ENCODE measurements around the gene SPSB1.
"Not testable (repeated sequence)": the region's sequence is repeated elsewhere in the genome, so short reads cannot be mapped to it uniquely, and the experiment has no call there.

The SPSB1 gene

DNA sequence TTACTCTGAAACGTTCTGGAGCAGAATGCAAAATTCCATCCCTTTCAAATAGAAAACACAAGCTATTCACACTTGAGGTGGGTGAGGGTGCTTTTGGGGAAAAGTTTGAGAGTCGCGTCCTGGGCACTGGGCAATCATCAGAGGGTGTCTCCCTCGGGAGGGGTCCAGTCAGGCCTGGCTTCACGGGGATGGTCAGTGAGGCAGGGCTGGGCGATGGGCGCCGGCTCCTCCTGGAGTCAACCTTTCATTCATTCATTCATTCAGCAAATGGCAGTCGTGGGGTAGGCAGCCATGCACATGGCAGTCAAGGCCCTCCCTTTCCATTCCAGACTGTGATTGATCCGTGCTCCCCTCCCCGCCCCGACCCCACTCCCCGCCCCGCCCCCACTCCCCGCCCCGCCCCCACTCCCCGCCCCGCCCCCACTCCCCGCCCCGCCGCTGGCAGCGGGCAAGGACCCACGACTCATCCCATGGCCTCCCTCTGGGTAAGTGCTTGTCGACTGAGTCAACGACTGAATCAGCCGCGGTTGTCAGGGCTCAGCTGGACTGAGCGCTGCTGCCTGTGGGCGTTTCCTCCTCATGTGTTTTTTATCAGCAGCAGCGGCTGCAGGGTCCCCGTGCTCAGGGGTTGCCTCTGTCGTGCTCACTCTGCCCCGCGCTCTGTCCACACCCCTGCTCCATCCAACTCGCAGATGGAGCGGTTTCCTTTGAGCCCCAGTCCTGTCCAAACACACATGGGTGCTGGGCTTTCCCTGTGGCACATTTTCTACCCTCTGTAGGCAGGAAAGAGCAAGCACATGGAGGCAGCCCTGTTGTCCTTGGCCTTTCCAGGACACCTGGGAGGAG, 12.5 kb upstream of the SPSB1 start:
- peak; percentile 62 for DNase-seq

- DNase-seq: no peak
These were observed 11.4 kb upstream of the SPSB1 start for GRCh38 chr1:9281071-9281827.

DNA sequence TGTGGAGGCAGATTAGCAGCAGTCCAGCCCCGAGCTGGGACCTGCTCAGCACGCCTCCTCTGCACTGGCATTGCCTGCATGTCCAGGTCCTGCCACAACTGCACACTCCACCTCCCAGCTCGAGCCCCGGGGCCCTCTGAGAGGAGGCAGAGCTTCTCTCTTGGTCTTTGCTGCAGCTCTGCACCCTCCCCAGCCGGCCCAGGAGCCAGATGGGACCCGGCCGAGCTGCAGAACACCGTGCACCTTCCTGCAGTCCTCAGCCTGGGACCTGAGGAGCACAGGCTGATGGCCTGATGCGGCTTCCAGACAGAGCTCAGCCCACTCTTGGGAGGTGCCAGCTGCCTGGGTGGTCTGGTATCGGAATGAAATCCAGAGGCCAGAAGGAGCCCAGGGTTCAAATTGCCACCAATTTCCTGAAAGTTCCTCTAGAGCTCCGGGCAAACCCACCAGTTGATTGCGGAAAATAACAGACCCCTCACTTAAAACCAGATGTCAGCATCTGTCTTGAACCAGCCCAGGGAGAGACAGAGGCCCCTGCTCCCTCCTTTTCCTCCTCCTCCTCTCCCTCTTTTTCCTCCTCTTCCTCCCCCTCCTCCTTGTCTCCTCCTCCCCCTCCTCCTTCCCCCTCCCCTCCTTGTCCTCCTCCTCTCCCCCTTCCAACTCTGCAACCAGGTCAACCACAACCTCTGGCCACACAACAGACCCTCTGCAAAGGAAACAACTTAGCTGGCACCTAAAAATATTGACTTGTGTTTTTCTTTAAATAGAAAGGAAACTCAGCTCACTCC, 10.6 kb upstream of the SPSB1 start:
- no peak for DNase-seq

- DNase-seq: no peak
These were observed 10.1 kb upstream of the SPSB1 start for GRCh38 chr1:9282696-9282955.

- peak; percentile 37 for DNase-seq
These were observed 8.6 kb upstream of the SPSB1 start for GRCh38 chr1:9284061-9284460.

- no peak for DNase-seq
These were observed 6.1 kb upstream of the SPSB1 start for GRCh38 chr1:9286556-9286955.

- peak; percentile 91 for DNase-seq
These were observed 3.6 kb upstream of the SPSB1 start for GRCh38 chr1:9289090-9289534.

GRCh38 chr1:9289711-9290485, 2.8 kb upstream of the SPSB1 start:
- DNase-seq: peak; percentile 59

DNA sequence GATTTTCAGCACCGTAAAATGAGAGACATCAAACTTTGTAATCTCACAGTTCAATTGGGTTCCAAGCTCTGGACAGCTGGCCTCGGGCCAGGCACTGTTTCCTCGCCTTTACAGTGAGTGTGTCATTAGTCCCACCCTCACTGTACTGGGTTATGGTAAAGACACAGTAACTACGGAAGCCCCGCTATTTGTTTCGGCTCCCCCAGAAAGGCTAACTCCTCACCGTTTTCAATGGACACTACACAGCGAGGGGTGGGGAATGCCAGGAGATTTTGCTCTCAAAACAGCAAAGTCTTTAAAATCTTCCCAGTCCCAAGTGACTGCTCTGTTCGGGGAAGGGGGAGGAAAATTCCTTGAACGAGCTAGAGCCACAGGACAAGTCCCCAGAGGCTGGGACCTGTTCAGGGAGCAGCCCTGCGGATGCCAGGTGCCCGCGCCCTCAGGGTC, 757 bp upstream of the SPSB1 start:
- no peak for DNase-seq

- DNase-seq: no peak
These were observed 493 bp downstream of the SPSB1 start for GRCh38 chr1:9293241-9293532.

- DNase-seq: peak; percentile 61
These were observed 1.1 kb downstream of the SPSB1 start for GRCh38 chr1:9293533-9294404.

- peak; percentile 40 for DNase-seq
These were observed 1.7 kb downstream of the SPSB1 start for GRCh38 chr1:9294405-9294773.

DNA sequence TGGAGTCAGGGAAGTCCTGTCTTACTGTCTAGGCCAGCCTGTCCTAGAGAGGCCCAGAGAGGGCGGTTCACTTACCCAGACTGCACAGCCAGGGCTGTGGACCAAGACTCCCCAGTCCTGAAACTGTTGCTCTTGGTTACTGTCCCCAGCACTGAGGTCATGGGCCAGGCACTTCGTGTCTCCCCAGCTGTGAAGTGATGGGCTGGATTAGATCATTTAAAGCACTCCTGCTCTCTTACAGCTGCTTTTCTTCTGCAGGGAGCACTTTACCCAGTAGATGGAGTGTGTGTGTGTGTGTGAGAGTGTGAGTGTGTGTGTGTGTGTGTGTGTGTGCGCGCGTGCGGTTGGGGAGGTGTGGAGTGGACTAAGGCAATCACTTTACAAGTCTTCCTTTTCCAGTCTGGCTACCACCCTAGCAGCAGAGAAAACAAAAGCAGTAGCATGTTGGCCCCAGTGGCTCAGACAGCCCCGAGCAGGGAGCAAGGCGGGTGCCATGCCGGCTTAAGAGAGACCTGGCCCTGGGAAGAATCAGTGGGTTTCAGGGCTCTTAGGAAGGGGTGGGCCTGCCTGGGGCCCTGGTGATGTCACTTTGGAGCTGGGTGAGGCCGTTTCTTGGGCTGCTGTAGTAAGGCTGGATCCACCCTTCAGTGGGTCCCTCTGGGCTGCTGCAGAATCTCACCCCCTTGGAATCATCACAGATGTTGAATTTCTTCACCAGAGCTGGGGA, 2.4 kb downstream of the SPSB1 start:
- peak; percentile 29 for DNase-seq

DNA sequence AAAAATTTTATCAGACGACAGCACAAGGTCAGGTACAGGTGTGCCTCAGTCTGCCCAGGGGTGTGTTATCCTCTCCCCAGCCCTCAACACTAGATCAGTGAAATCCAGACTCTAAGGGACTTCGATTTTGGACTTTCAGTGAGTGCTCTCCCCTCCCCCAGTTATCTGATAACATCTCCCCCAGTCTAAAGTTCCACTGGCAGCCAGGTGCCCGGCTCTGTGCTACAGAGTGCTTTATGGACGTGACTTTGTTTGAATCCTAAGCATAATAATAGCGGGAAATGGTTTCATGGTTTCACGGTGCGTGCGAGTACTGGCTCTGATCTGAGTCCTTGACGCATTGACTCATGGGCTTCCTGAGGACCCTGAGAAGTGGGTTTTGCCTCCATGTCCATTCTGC, 3.2 kb downstream of the SPSB1 start:
- DNase-seq: no peak

- DNase-seq: no peak
These were observed 4.2 kb downstream of the SPSB1 start for GRCh38 chr1:9296850-9297249.

DNA sequence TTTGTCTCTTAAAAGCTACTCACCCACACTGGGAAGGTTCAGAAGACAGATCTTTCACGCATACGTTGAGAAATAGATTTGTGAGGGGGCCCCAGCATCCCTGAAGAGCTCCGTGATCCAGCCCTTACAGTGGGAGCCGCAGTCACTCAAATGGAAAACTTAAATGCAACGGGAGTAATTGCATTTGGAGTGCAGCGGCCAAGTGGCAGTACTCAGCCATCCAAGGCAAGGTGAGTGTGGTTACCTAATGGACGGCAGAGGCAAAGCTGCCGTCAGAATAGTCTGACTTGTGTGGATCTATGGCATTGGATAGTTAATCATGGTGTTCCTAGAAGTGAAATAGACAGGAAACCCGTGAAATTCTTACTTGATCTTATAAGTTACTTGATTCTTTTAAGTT, 5.1 kb downstream of the SPSB1 start:
- DNase-seq: no peak

DNA sequence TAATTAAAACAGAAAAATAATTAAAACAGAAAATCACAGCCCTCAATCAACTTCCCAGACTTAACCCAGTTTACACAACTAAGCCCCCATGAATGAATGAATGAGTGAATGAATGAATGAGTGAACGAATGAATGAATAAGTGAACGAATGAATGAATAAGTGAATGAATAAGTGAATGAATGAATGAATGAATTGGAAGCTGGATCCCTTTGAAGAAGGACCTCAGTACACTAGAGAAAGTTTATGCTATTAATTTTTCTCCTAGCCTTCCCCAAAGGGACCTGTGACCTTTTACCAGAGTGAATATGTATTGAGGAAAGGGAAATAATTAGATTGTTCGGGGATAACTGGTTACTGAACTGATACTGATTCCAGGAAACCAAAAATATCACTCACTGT, 5.6 kb downstream of the SPSB1 start:
- DNase-seq: no peak

DNA sequence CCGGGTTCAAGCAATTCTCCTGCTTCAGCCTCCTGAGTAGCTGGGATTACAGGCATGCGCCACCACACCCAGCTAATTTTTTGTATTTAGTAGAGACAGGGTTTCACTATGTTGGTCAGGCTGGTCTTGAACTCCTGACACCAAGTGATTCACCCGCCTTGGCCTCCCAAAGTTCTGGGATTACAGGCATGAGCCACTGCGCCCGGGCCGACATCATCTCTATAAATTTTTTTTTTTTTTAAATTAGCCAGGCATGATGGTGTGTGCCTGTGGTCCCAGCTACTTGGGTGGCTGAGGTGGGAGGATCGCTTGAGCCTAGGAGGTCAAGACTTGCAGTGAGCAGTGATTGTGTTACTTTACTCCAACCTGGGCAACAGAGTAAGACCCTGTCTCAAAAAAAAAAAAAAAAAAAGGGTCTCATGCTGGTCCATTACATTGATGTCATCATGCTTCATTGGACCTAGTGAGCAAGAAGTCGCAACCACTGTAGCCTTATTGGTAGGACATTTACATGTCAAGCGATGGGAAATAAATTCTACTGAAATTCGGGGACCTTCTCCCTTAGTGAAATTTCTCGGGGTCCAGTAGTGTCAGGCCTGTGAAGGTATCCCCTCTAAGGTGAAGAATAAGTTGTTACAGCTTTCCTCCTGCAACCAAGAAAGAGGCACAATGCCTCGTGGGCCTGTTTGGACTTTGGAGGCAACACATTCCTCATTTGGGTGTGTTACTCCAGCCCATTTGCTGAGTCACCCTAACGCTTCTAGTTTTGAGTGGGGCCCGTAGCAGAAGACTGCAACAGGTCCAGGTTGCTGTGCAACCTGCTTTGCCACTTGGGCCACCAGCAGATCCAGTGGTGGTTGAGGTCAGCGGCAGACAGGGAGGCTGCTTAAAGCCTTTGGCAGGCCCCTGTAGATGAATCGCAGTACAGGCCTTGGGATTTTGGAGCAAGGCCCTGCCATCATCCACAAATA, 7.2 kb downstream of the SPSB1 start:
- DNase-seq: not testable (repeated sequence)

DNA sequence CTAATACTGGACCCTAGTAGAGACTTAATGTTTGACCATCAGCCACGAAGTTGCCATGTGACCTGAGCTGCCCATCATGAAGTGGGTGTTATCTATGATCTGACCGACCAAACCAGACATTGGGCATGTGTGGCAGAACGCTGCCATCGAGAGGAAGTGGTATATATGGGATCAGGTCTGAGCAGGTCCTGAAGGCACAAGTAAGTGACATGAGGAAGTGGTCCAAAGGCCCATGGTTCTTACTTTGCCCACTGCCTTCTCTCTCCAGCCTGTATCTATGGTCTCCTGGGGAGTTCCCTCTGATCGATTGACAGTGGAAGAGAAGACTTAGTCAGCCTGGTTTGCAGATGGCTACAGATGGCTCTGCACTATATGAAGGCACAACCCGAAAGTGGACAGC, 7.9 kb downstream of the SPSB1 start:
- DNase-seq: no peak
